A549 (cell line): ENCODE data around the gene APOC1. TPM values are rescaled to one million over a fixed set of nuclear protein-coding genes. Genes with fewer than 3 reads are reported as not detected.
"Not testable (repeated sequence)": the region's sequence is repeated elsewhere in the genome, so short reads cannot be mapped to it uniquely, and the experiment has no call there.

ENCODE experiments used
- ATAC-seq, 2 experiments: fragments of 200-7000 bp in 1 of 2; fragments of >200 bp in 1 of 2; cut with Nextera tagmentation in 1 of 2; cut with Tn5 transposase in 1 of 2; 3 replicates each; pipeline versions ENCODE4 v1.8.0 to v1.9.1; 2018 to 2020; ENCODE audit warnings: mild to moderate bottlenecking in 1 of 2, moderate library complexity in 1 of 2
- CTCF ChIA-PET: fragments of 300-600 bp; sonication (Branson Sonifier 250); formaldehyde crosslinking; extraction: SDS; loops from one replicate; lab custom pipeline; 2021; ENCODE audit warnings: antibody characterized with exemption, inconsistent platforms; lab: Yijun Ruan, JAX
- POLR2A ChIA-PET: fragments of 350-600 bp; formaldehyde crosslinking; extraction: SDS; loops from one replicate; lab custom pipeline; 2021; ENCODE audit warnings: antibody characterized with exemption, inconsistent platforms; lab: Yijun Ruan, JAX
- DNase-seq, 2 experiments: peaks; one replicate each; pipeline versions ENCODE4 v3.0.0 to v3.0.0-alpha.2; 2011 to 2016; ENCODE audit warnings: low read depth in 1 of 2, low spot score in 1 of 2
- FAIRE-seq: peaks from 2 replicates; lab custom pipeline; 2011; peaks lifted over from hg19 to GRCh38; lab: Jason Lieb, UNC
- H3K27ac ChIP-seq, 2 experiments: fragments of >200 bp; sonication (Bioruptor Twin); formaldehyde crosslinking; 3 replicates each; pipeline ENCODE4 v1.5.1; 2016 to 2017
- H3K4me1 ChIP-seq: fragments of >200 bp; sonication (Bioruptor Twin); formaldehyde crosslinking; 3 replicates; pipeline ENCODE4 v1.6.1; 2016
- H3K4me2 ChIP-seq: fragments of >200 bp; sonication (Bioruptor Twin); formaldehyde crosslinking; 3 replicates; pipeline ENCODE4 v1.6.1; 2016
- H3K4me3 ChIP-seq: fragments of >200 bp; sonication (Bioruptor Twin); formaldehyde crosslinking; 3 replicates; pipeline ENCODE4 v1.5.1; 2016
- H3K9me3 ChIP-seq: fragments of >200 bp; sonication (Bioruptor Twin); formaldehyde crosslinking; 3 replicates; pipeline ENCODE4 v1.6.1; 2016
- CBX2 ChIP-seq: fragments of 200-600 bp; sonication (generic); IDR thresholded peaks from 2 replicates; pipeline ENCODE4 v1.6.1; 2016; ENCODE audit warnings: low read depth, mild to moderate bottlenecking, borderline replicate concordance
- CBX8 ChIP-seq: fragments of 200-600 bp; sonication (generic); IDR thresholded peaks from 2 replicates; pipeline ENCODE4 v1.6.1; 2016
- ESRRA ChIP-seq: fragments of 150-350 bp; IDR thresholded peaks from 2 replicates; pipeline ENCODE4 v1.6.1; 2014; ENCODE audit warnings: mild to moderate bottlenecking, low read length, borderline replicate concordance
- FOSB ChIP-seq: fragments of 250-450 bp; sonication (Bioruptor Pico); IDR thresholded peaks from 2 replicates; pipeline ENCODE4 v1.5.0; 2020; ENCODE audit warnings: mild to moderate bottlenecking, moderate library complexity
- GATA3 ChIP-seq: IDR thresholded peaks from 2 replicates; pipeline ENCODE4 v1.6.1; 2012; ENCODE audit warnings: borderline replicate concordance
- HEYL ChIP-seq: fragments of 250-450 bp; sonication (Bioruptor Pico); IDR thresholded peaks from 2 replicates; pipeline ENCODE4 v1.8.0; 2021; ENCODE audit warnings: mild to moderate bottlenecking, moderate library complexity
- HOXA7 ChIP-seq: fragments of 250-450 bp; sonication (Bioruptor Pico); IDR thresholded peaks from 2 replicates; pipeline ENCODE4 v1.5.0; 2020; ENCODE audit warnings: mild to moderate bottlenecking, moderate library complexity
- HOXB5 ChIP-seq: fragments of 250-450 bp; sonication (Bioruptor Pico); IDR thresholded peaks from 2 replicates; pipeline ENCODE4 v1.5.0; 2020; ENCODE audit warnings: mild to moderate bottlenecking, moderate library complexity
- KDM5A ChIP-seq: fragments of 200-600 bp; sonication (generic); IDR thresholded peaks from 2 replicates; pipeline ENCODE4 v1.6.1; 2016; ENCODE audit warnings: antibody characterized with exemption, mild to moderate bottlenecking
- NFE2L2 ChIP-seq: fragments of 150-350 bp; conservative IDR thresholded peaks from 2 replicates; pipeline ENCODE4 v1.6.1; 2014; ENCODE audit warnings: low read length
- NR3C1 ChIP-seq: fragments of >200 bp; sonication (Bioruptor Twin); formaldehyde crosslinking; IDR thresholded peaks from 3 replicates; pipeline ENCODE4 v1.6.1; 2017
- POLR2AphosphoS2 ChIP-seq: conservative IDR thresholded peaks from 2 replicates; pipeline ENCODE4 v1.6.1; 2012; ENCODE audit warnings: low read length, improper control_type of control experiment, inconsistent platforms
- RAD21 ChIP-seq, 2 experiments: fragments of >200 bp in 1 of 2; sonication (Bioruptor Twin) in 1 of 2; formaldehyde crosslinking in 1 of 2; IDR thresholded peaks in 1 of 2; conservative IDR thresholded peaks in 1 of 2; 2 replicates in 1 of 2; 3 replicates in 1 of 2; pipeline ENCODE4 v1.6.1; 2012 to 2018; ENCODE audit warnings: inconsistent platforms in 1 of 2
- RARB ChIP-seq: fragments of 250-450 bp; sonication (Bioruptor Pico); IDR thresholded peaks from 2 replicates; pipeline ENCODE4 v1.8.0; 2021; ENCODE audit warnings: mild to moderate bottlenecking, moderate library complexity
- RNF2 ChIP-seq: fragments of 200-600 bp; sonication (generic); IDR thresholded peaks from 2 replicates; pipeline ENCODE4 v1.6.1; 2016; ENCODE audit warnings: low read depth, mild to moderate bottlenecking, antibody characterized with exemption, moderate library complexity, borderline replicate concordance
- ZFP36 ChIP-seq: fragments of 450-650 bp; IDR thresholded peaks from 2 replicates; pipeline ENCODE4 v1.6.1; 2014; ENCODE audit warnings: borderline replicate concordance; ENCODE audit not compliant: partially characterized antibody
- ZSCAN20 ChIP-seq: fragments of 250-450 bp; sonication (Bioruptor Pico); IDR thresholded peaks from 2 replicates; pipeline ENCODE4 v1.8.0; 2022; ENCODE audit warnings: mild to moderate bottlenecking, moderate library complexity
- WGBS: methylation state at CpG from one replicate; pipeline ENCODE4 v1.1.6; 2017; ENCODE audit errors: missing lambda C conversion rate; 5-methylcytosine and 5-hydroxymethylcytosine counted together
- polyA plus RNA-seq, 4 experiments: library from polyadenylated mRNA; depleted of rRNA in 3 of 4; stranded (reverse); fragments of >200 nt; fragmentation: RNase III in 1 of 4; extraction: RNeasy Plus Mini Kit Qiagen cat#74134 plus additional on column Dnase treatment in 1 of 4; gene quantifications; 2 replicates in 3 of 4; 3 replicates in 1 of 4; pipeline ENCODE4 v1.2.3, GENCODE V29; 2011 to 2017
- TF ChIP-seq, protein P1 (sequence below): fragments of >200 bp; sonication (Bioruptor Twin); formaldehyde crosslinking; IDR thresholded peaks from 2 replicates; pipeline ENCODE4 v1.6.1; 2016
- TF ChIP-seq, protein P2 (sequence below): fragments of 450-650 bp; IDR thresholded peaks from 2 replicates; pipeline ENCODE4 v1.6.1; 2014; ENCODE audit warnings: antibody characterized with exemption
- TF ChIP-seq, protein P3 (sequence below): fragments of >200 bp; sonication (Bioruptor Twin); formaldehyde crosslinking; IDR thresholded peaks from 3 replicates; pipeline ENCODE4 v1.5.1; 2016
- TF ChIP-seq, protein P4 (sequence below): IDR thresholded peaks from 2 replicates; pipeline ENCODE4 v1.6.1; 2012; ENCODE audit warnings: low read depth, borderline replicate concordance

APOC1 gene
- polyA plus RNA-seq, 2 of the 4 experiments (the other 2 are of a cell fraction), result 88.7 to 196 TPM

DNA sequence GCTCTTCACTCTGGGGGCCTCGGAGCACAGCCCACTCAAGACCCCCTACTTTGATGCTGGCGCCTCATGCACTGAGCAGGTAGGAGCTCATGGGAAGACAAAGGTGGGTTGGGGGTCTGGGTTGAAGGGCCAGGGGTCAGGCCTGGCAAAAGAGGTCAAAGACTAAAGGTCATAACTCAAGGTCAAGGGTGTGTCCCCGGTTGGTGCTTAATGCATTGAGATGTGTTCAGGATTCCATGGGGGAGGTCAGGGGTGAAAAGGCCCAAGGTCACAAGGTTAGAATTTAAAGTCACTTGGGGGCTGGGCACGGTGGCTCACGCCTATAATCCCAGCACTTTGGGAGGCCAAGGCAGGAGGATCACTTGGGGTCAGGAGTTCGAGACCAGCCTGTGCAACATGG, 28.3 kb upstream of the APOC1 start:
- H3K4me2 ChIP-seq, result no peak overlapping the region
- H3K9me3 ChIP-seq, result no peaks in the 10 kb centered on the region
- POLR2A ChIA-PET, result no interaction called here
- WGBS, result 97% methylated on average over 6 of the region's 6 CpGs
- CTCF ChIA-PET, result interaction anchor here (0.6 to 4.2 kb wide), 5 partner anchors 9 to 162 kb away, joined by 3 to 37 read pairs (median 4); no protein-coding TSS in a partner anchor
- ATAC-seq (no peak), DNase-seq (no peak), FAIRE-seq (no peak)
- H3K4me1 ChIP-seq, result peaks cover 8% of the 10 kb centered on the region
- TF ChIP-seq ESRRA (peak; percentile 86; the same call in 1 of the 2 replicates), GATA3 (no peak), RNF2 (no peak)
- H3K27ac ChIP-seq, result no peak overlapping the region
- H3K4me3 ChIP-seq, result no peak overlapping the region

DNA sequence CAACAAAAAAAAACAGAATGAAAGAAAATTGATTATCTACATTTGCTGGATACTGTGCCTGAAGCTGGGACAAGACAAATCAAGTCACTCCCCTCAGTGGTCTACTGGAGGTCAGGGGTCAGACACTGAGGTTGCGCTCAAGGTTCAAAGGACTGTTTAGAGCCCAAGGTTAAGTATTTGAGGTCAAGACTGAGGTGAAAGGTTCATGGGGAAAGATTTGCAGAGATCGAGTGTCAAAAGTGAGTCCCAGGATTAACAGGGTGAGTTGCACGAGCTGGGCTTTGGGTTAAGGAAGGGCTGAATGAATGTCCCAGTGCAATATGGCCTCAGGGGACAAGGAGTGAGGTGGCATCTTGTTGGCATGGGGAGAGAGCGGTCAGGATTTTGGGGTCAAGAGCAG, 26.8 kb upstream of the APOC1 start:
- Histone ChIP-seq H3K4me3 (no peak overlapping the region), H3K4me2 (no peak overlapping the region), H3K27ac (no peak overlapping the region), H3K4me1 (peaks cover 14% of the 10 kb centered on the region), H3K9me3 (no peaks in the 10 kb centered on the region)
- DNase-seq, result no peak
- TF ChIP-seq, protein P1, sequence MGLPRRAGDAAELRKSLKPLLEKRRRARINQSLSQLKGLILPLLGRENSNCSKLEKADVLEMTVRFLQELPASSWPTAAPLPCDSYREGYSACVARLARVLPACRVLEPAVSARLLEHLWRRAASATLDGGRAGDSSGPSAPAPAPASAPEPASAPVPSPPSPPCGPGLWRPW, result no peak
- TF ChIP-seq, protein P2, sequence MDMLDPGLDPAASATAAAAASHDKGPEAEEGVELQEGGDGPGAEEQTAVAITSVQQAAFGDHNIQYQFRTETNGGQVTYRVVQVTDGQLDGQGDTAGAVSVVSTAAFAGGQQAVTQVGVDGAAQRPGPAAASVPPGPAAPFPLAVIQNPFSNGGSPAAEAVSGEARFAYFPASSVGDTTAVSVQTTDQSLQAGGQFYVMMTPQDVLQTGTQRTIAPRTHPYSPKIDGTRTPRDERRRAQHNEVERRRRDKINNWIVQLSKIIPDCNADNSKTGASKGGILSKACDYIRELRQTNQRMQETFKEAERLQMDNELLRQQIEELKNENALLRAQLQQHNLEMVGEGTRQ, result no peak
- TF ChIP-seq RARB (CRISPR knock-in tag) (no peak), ZFP36 (no peak), FOSB (CRISPR knock-in tag) (no peak), POLR2AphosphoS2 (no peak), HOXA7 (no peak), KDM5A (no peak), NFE2L2 (no peak), CBX2 (no peak), CBX8 (no peak), HOXB5 (CRISPR knock-in tag) (no peak), ZSCAN20 (CRISPR knock-in tag) (no peak), RNF2 (no peak), HEYL (CRISPR knock-in tag) (no peak), RAD21 (conservative IDR thresholded peaks at IDR 0.05 in 1 of 2, IDR thresholded peaks at IDR 0.05 in 1 of 2) (no peak), NR3C1 (no peak)
- TF ChIP-seq, protein P3, sequence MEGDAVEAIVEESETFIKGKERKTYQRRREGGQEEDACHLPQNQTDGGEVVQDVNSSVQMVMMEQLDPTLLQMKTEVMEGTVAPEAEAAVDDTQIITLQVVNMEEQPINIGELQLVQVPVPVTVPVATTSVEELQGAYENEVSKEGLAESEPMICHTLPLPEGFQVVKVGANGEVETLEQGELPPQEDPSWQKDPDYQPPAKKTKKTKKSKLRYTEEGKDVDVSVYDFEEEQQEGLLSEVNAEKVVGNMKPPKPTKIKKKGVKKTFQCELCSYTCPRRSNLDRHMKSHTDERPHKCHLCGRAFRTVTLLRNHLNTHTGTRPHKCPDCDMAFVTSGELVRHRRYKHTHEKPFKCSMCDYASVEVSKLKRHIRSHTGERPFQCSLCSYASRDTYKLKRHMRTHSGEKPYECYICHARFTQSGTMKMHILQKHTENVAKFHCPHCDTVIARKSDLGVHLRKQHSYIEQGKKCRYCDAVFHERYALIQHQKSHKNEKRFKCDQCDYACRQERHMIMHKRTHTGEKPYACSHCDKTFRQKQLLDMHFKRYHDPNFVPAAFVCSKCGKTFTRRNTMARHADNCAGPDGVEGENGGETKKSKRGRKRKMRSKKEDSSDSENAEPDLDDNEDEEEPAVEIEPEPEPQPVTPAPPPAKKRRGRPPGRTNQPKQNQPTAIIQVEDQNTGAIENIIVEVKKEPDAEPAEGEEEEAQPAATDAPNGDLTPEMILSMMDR, result no peak
- TF ChIP-seq, protein P4, sequence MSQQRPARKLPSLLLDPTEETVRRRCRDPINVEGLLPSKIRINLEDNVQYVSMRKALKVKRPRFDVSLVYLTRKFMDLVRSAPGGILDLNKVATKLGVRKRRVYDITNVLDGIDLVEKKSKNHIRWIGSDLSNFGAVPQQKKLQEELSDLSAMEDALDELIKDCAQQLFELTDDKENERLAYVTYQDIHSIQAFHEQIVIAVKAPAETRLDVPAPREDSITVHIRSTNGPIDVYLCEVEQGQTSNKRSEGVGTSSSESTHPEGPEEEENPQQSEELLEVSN, result no peak
- POLR2A ChIA-PET, result no interaction called here
- ATAC-seq, result no peak
- no peak for FAIRE-seq
- CTCF ChIA-PET, result interaction anchor here (1.0 to 1.5 kb wide), 4 partner anchors 7 to 164 kb away, joined by 3 to 5 read pairs (median 4); no protein-coding TSS in a partner anchor
- WGBS, result 83% methylated on average over 4 of the region's 4 CpGs

DNA sequence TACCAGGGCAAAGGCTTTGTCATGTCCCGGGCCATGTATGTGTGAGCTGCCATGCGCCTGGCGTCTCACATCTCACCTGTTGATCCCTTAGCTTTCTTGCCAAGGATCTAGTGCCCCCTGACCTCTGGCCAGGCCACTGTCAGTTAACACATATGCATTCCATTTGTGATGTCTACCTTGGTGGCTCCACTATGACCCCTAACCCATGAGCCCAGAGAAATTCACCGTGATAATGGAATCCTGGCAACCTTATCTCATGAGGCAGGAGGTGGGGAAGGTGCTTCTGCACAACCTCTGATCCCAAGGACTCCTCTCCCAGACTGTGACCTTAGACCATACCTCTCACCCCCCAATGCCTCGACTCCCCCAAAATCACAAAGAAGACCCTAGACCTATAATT, 26.1 kb upstream of the APOC1 start:
- peaks cover 21% of the 10 kb centered on the region for H3K4me1 ChIP-seq
- H3K27ac ChIP-seq, H3K9me3 ChIP-seq, ATAC-seq, DNase-seq, H3K4me3 ChIP-seq, FAIRE-seq, POLR2A ChIA-PET, H3K4me2 ChIP-seq: not testable (repeated sequence)
- WGBS, result 89% methylated on average over 5 of the region's 5 CpGs
- CTCF ChIA-PET, result interaction anchor here (1.5 kb wide), 1 partner anchor 12 kb away, joined by 5 read pairs; no protein-coding TSS in a partner anchor
